ENCODE results near the gene KIF21A.

KIF21A gene

DNA sequence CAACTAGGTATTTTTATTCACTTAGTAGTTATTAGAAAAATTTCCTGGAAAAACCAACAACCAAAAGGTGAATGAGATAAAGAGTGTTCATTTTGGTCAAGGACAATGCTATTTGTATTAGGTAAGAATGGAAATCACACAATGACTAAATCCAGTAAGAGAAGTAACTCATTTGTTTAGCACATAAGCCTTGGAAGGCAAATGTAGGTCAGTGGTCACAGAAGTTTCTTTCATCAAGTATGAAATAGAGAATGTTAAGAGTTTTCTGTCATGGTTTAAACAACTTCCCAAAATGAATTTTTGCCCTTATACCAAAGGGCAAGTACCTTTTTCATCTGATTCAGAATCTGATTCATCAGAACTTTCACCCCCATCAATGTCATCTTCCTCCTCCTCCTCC lies 101.7 kb downstream of the KIF21A start:
- Histone ChIP-seq H3K9me2 (replicated peaks; ENCODE audit: insufficient read depth, low read length) (no peaks in the 10 kb centered on the region), H4K20me1 (ENCODE audit: low read depth, low read length) (no peaks in the 10 kb centered on the region), H2AFZ (ENCODE audit: low read depth, low read length, severe bottlenecking) (no peak overlapping the region), H3K4me3 (ENCODE audit: insufficient read depth, low read length, poor library complexity, severe bottlenecking) (no peak overlapping the region), H3K27me3 (ENCODE audit: low read length) (no peaks in the 10 kb centered on the region), H3K9me3 (ENCODE audit: insufficient read depth, low read length) (no peaks in the 10 kb centered on the region), H3K79me2 (ENCODE audit: insufficient read depth, low read length) (no peaks in the 10 kb centered on the region), H3K9ac (ENCODE audit: low read length) (no peak overlapping the region), H3K27ac (ENCODE audit: low read depth, low read length) (no peak overlapping the region), H3K36me3 (ENCODE audit: low read length) (no peaks in the 10 kb centered on the region), H3K4me2 (ENCODE audit: low read depth, low read length, poor library complexity, severe bottlenecking) (no peak overlapping the region), H3F3A (ENCODE audit: insufficient read depth) (no peaks in the 10 kb centered on the region)
- TF ChIP-seq, protein P1, sequence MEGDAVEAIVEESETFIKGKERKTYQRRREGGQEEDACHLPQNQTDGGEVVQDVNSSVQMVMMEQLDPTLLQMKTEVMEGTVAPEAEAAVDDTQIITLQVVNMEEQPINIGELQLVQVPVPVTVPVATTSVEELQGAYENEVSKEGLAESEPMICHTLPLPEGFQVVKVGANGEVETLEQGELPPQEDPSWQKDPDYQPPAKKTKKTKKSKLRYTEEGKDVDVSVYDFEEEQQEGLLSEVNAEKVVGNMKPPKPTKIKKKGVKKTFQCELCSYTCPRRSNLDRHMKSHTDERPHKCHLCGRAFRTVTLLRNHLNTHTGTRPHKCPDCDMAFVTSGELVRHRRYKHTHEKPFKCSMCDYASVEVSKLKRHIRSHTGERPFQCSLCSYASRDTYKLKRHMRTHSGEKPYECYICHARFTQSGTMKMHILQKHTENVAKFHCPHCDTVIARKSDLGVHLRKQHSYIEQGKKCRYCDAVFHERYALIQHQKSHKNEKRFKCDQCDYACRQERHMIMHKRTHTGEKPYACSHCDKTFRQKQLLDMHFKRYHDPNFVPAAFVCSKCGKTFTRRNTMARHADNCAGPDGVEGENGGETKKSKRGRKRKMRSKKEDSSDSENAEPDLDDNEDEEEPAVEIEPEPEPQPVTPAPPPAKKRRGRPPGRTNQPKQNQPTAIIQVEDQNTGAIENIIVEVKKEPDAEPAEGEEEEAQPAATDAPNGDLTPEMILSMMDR (IDR thresholded peaks at IDR 0.05; ENCODE audit: insufficient read depth, low read length, poor library complexity, severe bottlenecking), result no peak
- TF ChIP-seq EZH2phosphoT487 (conservative IDR thresholded peaks at IDR 0.05; ENCODE audit: low read length), result no peak

DNA sequence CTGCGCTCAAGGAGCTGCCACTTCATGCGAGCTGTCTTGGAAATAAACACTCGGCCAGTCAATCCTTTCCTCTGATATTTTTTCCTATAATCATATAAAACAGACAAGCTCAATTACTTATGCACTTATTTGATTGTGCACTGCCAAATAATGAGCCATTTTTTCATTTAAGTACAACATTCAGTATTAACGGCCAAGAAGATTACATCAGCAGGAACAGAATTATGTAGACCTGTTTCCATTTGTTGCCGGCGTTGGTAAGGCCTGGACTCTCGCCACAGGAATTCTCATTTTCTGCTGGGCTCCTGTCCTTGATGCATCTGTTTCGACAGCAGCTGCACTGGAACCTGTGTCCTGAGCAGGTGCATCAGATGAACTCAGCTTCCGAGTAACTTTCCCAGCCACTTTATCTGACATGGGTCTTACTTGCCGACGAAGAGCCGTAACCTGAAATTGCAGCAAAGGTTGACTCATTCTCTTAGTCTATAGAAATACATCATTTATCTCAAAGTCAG lies 110.2 kb downstream of the KIF21A start:
- Histone ChIP-seq H3K27me3 (ENCODE audit: low read length) (no peaks in the 10 kb centered on the region), H3K79me2 (ENCODE audit: insufficient read depth, low read length) (no peaks in the 10 kb centered on the region), H3F3A (ENCODE audit: insufficient read depth) (no peaks in the 10 kb centered on the region), H3K9me2 (replicated peaks; ENCODE audit: insufficient read depth, low read length) (no peaks in the 10 kb centered on the region), H2AFZ (ENCODE audit: low read depth, low read length, severe bottlenecking) (no peak overlapping the region), H3K9ac (ENCODE audit: low read length) (no peak overlapping the region), H3K27ac (ENCODE audit: low read depth, low read length) (no peak overlapping the region), H3K4me2 (ENCODE audit: low read depth, low read length, poor library complexity, severe bottlenecking) (no peak overlapping the region), H3K4me3 (ENCODE audit: insufficient read depth, low read length, poor library complexity, severe bottlenecking) (no peak overlapping the region), H3K9me3 (ENCODE audit: insufficient read depth, low read length) (no peaks in the 10 kb centered on the region), H4K20me1 (ENCODE audit: low read depth, low read length) (no peaks in the 10 kb centered on the region), H3K36me3 (ENCODE audit: low read length) (0 out of 2 replicates have a peak, but pooled peaks cover 3% of the 10 kb centered on the region)
- TF ChIP-seq, protein P1 (IDR thresholded peaks at IDR 0.05; ENCODE audit: insufficient read depth, low read length, poor library complexity, severe bottlenecking), result no peak
- no peak for TF ChIP-seq EZH2phosphoT487 (conservative IDR thresholded peaks at IDR 0.05; ENCODE audit: low read length)

DNA sequence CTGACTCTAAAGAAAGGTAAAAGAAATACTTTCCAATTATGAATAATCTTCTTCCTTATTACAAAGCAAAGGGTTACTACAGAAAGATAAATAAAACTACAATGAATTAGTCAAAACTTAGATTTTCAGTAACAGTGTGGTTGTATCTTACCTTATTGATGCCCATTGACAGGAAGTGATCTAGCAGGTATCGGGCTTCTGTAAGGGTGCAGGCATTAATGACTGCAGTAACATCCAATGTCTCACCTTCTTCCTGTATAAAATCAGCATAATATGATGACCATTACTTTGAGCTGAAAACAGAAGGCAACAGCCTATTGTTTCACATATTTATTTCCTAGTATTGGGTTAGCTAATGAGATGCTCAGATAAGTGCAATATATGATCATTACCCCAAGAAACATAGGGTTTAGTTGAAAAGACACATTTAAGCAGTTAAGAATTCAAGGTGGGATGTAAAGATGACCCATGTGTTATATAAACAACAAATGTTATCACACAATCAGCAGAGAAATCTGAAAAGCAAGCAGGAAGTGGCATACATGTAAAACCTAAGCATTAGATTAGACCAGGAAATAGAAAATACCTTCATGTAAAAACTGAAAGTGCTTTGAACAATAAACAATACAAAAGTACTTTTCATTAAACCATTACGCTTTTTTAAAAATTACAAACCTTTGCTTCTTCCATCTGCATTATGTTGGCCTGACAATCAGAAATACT lies 111.2 kb downstream of the KIF21A start:
- Histone ChIP-seq H3K36me3 (ENCODE audit: low read length) (0 out of 2 replicates have a peak, but pooled peaks cover 3% of the 10 kb centered on the region), H3F3A (ENCODE audit: insufficient read depth) (no peaks in the 10 kb centered on the region), H3K27me3 (ENCODE audit: low read length) (no peaks in the 10 kb centered on the region), H2AFZ (ENCODE audit: low read depth, low read length, severe bottlenecking) (no peak overlapping the region), H3K4me3 (ENCODE audit: insufficient read depth, low read length, poor library complexity, severe bottlenecking) (no peak overlapping the region), H4K20me1 (ENCODE audit: low read depth, low read length) (no peaks in the 10 kb centered on the region), H3K9me2 (replicated peaks; ENCODE audit: insufficient read depth, low read length) (no peaks in the 10 kb centered on the region), H3K9ac (ENCODE audit: low read length) (no peak overlapping the region), H3K79me2 (ENCODE audit: insufficient read depth, low read length) (no peaks in the 10 kb centered on the region), H3K9me3 (ENCODE audit: insufficient read depth, low read length) (no peaks in the 10 kb centered on the region), H3K4me2 (ENCODE audit: low read depth, low read length, poor library complexity, severe bottlenecking) (no peak overlapping the region), H3K27ac (ENCODE audit: low read depth, low read length) (no peak overlapping the region)
- TF ChIP-seq, protein P1 (IDR thresholded peaks at IDR 0.05; ENCODE audit: insufficient read depth, low read length, poor library complexity, severe bottlenecking), result no peak
- TF ChIP-seq EZH2phosphoT487 (conservative IDR thresholded peaks at IDR 0.05; ENCODE audit: low read length), result no peak

All from SU-DHL-6 (cell line).